ENCODE data around the gene OPCML. TPM values are rescaled to one million over a fixed set of nuclear protein-coding genes. Genes with fewer than 3 reads are reported as not detected.

The OPCML gene
- total and polyA plus RNA-seq, 4 donors: under 0.01 to 1.3 (median 0.88) TPM; not detected in 1

DNA sequence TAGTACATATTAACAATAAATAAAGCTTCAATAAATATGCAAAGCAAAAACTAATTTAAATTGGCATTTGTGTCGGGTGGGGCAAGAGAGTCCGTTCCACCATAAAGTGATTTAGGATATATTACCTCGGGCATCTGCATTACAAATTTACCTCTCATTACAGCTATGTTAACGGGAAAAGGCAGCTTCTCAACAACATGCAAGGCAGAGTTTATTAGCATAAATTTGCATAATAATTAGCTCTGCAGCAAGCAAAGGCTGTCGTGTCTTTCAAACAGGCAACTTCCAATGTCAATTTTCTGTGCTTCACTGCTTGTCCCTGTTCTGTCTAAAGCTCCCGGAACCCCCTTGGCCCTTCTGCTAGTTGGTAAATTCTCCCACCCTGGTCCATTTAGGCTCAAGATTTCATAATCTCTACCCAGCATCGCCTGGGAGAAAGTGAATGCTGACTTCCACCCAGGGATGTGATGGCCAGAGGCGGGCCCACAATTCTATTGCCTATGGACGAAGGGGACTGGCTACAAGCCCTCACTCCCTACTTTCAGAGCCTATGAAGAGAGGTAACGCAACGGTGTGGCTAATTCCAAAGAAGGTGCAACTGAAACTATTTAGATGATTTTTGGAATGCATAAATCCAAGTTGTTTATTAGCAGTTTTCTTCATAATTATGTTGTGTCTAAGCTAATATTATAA is 462.1 kb downstream of the OPCML start:
- Histone ChIP-seq H3K9me3 (ENCODE audit: control insufficient read depth, low read length) (no peaks in the 10 kb centered on the region), H3K27me3 (ENCODE audit: control insufficient read depth in 1 of 2, insufficient read depth in 2 of 2, low read length in 1 of 2) (no peaks in the 10 kb centered on the region), H3K27ac (ENCODE audit: low read depth in 1 of 2, low read length in 2 of 2) (no peak overlapping the region), H3K4me3 (ENCODE audit: low read length in 2 of 2) (no peak overlapping the region), H3K36me3 (ENCODE audit: control insufficient read depth in 1 of 2, insufficient read depth in 2 of 2, low read length in 1 of 2) (no peaks in the 10 kb centered on the region), H3K4me1 (ENCODE audit: control insufficient read depth in 1 of 2, insufficient read depth in 2 of 2, low read length in 2 of 2) (no peaks in the 10 kb centered on the region)
- ATAC-seq (ENCODE audit: low FRiP score) (no peak), DNase-seq (no peak)
- WGBS, 2 donors: 34 to 43% methylated on average over 11 of the region's 11 CpGs
- intact Hi-C loops (cut with DNase I): no loop called here

DNA sequence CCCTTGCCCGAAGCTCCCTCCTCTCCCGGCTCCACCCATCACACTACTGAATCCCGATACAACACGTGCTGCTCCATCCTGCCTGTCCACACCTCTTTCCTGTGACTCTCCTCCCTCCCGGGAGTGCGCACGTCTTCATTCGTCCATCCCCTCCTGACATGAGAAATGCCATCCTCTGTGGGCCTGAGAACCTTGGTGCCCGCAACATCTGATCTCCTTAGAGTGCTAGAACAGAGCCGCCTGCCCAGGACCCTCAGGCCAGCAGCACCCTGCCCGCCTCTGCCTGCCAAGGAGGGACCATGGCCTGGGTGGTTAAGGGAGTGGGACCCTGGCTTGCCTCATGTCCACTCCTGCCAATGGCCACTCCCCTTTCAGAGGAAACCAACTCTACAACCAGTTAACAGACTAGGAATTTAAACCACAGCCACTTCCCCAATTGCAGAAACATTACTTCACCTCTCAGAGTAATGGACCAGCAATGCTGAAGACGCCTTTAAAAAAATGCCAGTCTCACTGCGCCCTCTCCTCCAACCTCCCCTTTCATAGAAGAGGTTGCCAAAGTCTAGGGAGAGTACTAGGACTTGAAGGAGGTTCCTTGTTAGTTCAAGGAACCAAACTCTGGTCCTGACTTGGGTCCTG is 466.3 kb downstream of the OPCML start:
- Histone ChIP-seq H3K9me3 (ENCODE audit: control insufficient read depth, low read length) (no peaks in the 10 kb centered on the region), H3K27ac (ENCODE audit: low read depth in 1 of 2, low read length in 2 of 2) (no peak overlapping the region), H3K36me3 (ENCODE audit: control insufficient read depth in 1 of 2, insufficient read depth in 2 of 2, low read length in 1 of 2) (no peaks in the 10 kb centered on the region), H3K27me3 (ENCODE audit: control insufficient read depth in 1 of 2, insufficient read depth in 2 of 2, low read length in 1 of 2) (no peaks in the 10 kb centered on the region), H3K4me1 (ENCODE audit: control insufficient read depth in 1 of 2, insufficient read depth in 2 of 2, low read length in 2 of 2) (no peaks in the 10 kb centered on the region), H3K4me3 (ENCODE audit: low read length in 2 of 2) (no peak overlapping the region)
- 85 to 91% methylated on average over 13 of the region's 13 CpGs for WGBS, 2 donors
- intact Hi-C loops (cut with DNase I): no loop called here
- DNase-seq: no peak
- ATAC-seq (ENCODE audit: low FRiP score): no peak

DNA sequence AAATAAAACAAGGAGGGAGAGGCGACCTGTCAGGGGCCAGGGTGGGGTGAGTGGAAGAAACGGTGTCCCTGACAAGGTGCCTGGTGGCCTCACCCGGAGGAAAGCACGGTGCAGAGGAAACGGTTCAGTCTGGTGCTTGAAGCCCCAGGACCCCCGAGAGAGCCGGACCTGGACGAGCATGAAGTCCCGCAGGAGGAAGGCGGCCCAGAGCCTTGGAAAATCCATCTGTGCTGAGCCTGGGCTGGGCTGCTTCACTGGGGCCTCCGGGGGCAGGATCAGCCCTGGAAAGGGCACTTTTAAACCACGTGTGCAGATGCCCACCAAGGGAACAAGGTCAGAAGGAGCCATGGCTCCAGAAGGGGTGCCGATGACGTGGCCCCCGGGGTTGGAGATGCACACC is 467.3 kb downstream of the OPCML start:
- ATAC-seq (ENCODE audit: low FRiP score): no peak
- Histone ChIP-seq H3K9me3 (ENCODE audit: control insufficient read depth, low read length) (no peaks in the 10 kb centered on the region), H3K27ac (ENCODE audit: low read depth in 1 of 2, low read length in 2 of 2) (no peak overlapping the region), H3K4me3 (ENCODE audit: low read length in 2 of 2) (peak overlapping the region in 1 of 2 donors; percentile 18), H3K4me1 (ENCODE audit: control insufficient read depth in 1 of 2, insufficient read depth in 2 of 2, low read length in 2 of 2) (no peaks in the 10 kb centered on the region), H3K27me3 (ENCODE audit: control insufficient read depth in 1 of 2, insufficient read depth in 2 of 2, low read length in 1 of 2) (no peaks in the 10 kb centered on the region), H3K36me3 (ENCODE audit: control insufficient read depth in 1 of 2, insufficient read depth in 2 of 2, low read length in 1 of 2) (no peaks in the 10 kb centered on the region)
- DNase-seq: no peak
- 73 to 85% methylated on average over 15 of the region's 15 CpGs for WGBS, 2 donors
- intact Hi-C loops (cut with DNase I): no loop called here

DNA sequence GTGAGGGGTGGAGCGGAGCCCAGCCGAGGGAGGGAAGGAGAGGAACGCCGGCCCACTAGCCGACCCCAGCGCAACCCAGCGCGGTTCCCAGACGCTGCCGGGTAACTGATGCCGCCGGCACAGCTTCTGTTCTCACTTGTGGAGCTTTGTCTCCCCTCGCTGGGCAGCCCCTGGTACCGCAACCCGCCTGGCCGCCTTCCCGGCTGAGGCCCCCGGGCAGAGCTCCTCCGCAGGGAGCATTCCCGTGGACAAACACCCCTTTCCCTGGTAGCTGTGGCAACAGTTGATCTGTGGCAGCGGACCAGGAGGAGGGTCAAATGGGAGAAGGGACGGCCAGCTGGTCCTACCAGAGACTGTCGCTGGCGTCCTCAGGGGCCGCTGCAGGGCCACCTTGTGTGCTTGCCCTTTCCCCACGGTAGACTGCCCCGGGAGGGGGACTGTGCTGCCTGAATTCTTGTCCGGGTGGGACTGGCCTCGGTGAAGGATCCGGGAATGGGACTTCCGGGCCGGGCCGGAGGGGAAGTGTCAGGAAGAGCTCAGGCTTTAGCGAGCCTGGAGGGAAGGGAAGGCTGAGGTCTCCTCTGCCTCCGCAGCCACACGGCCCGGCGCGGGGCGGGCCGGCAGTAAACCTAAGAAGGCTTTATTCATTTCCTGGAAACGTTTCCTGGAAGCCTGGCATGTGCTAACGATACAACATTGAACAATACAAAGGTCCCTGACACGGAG is 468.0 kb downstream of the OPCML start:
- intact Hi-C loops (cut with DNase I): no loop called here
- 2% methylated on average over 34 to 44 of the region's 44 CpGs for WGBS, 2 donors
- DNase-seq (peak; percentile 69 to 89), ATAC-seq (ENCODE audit: low FRiP score) (peak; percentile 70)
- no peaks in the 10 kb centered on the region for H3K27me3 ChIP-seq (ENCODE audit: control insufficient read depth in 1 of 2, insufficient read depth in 2 of 2, low read length in 1 of 2)
- no peaks in the 10 kb centered on the region for H3K36me3 ChIP-seq (ENCODE audit: control insufficient read depth in 1 of 2, insufficient read depth in 2 of 2, low read length in 1 of 2)
- peak overlapping the region; percentile 5 to 18 for H3K4me3 ChIP-seq (ENCODE audit: low read length in 2 of 2)
- H3K27ac ChIP-seq (ENCODE audit: low read depth in 1 of 2, low read length in 2 of 2): no peak overlapping the region
- H3K9me3 ChIP-seq (ENCODE audit: control insufficient read depth, low read length): no peaks in the 10 kb centered on the region
- H3K4me1 ChIP-seq (ENCODE audit: control insufficient read depth in 1 of 2, insufficient read depth in 2 of 2, low read length in 2 of 2): no peaks in the 10 kb centered on the region

- Histone ChIP-seq H3K4me3 (ENCODE audit: low read length in 2 of 2) (no peak overlapping the region), H3K36me3 (ENCODE audit: control insufficient read depth in 1 of 2, insufficient read depth in 2 of 2, low read length in 1 of 2) (no peaks in the 10 kb centered on the region), H3K9me3 (ENCODE audit: control insufficient read depth, low read length) (no peaks in the 10 kb centered on the region), H3K27me3 (ENCODE audit: control insufficient read depth in 1 of 2, insufficient read depth in 2 of 2, low read length in 1 of 2) (no peaks in the 10 kb centered on the region), H3K27ac (ENCODE audit: low read depth in 1 of 2, low read length in 2 of 2) (no peak overlapping the region), H3K4me1 (ENCODE audit: control insufficient read depth in 1 of 2, insufficient read depth in 2 of 2, low read length in 2 of 2) (no peaks in the 10 kb centered on the region)
- no peak for ATAC-seq (ENCODE audit: low FRiP score)
- no peak for DNase-seq
- 55% methylated on average over 8 of the region's 8 CpGs for WGBS, 2 donors
- intact Hi-C loops (cut with DNase I): no loop called here
Observed at GRCh38 chr11:133058501-133058900, 473.8 kb downstream of the OPCML start.

DNA sequence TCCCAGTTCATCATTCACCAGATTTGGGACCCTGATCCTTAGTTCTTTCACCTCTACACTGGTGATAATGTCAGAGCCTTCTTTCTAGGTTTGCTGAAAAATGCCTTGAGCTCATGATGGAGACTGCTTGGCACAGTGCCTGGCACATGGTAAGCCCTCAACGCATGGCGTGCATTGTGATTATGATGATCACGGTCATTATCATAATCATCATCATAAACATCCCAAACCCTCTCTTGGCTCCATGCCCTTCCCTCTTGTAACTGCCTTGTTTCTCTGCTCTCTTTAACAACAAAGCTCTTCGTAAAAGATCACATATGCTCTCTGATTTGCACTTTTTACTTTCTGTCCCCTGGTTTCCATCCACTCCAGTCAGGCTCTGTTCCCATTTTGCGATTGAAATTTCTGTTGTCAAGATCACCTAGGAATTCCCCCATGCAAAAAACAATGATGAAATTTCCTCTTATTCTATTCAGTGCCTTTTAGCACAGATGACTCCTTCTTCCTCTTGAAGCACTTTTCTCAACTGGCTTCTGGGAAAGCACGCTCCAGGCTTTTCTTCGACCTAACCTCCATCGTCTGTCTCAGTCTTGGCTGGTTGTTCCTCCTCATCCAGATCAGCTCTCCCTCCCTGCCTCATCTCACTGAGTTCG is 479.1 kb downstream of the OPCML start:
- intact Hi-C loops (cut with DNase I): no loop called here
- WGBS, 2 donors: 78 to 90% methylated on average over 9 of the region's 9 CpGs

DNA sequence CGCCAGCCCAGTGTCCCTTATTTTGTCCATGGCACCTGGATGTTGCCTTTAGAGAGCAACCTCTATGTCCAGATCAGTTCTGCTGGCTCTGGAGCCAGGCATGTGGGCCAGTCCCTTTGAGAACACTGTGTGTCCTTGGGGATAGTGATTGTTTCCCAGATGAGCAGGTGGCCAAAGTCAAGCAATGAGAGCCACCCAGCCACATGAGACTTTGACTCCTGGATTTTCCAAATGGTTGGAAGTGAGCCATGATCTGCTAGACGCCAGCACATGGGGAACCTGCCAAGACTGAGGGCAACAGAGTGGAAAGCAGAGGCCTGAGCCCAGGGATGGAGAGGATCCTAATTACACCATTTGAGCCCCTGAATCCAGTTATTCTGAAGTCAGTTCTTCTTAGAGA is 479.8 kb downstream of the OPCML start:
- Histone ChIP-seq H3K27ac (ENCODE audit: low read depth in 1 of 2, low read length in 2 of 2) (no peak overlapping the region), H3K36me3 (ENCODE audit: control insufficient read depth in 1 of 2, insufficient read depth in 2 of 2, low read length in 1 of 2) (no peaks in the 10 kb centered on the region), H3K27me3 (ENCODE audit: control insufficient read depth in 1 of 2, insufficient read depth in 2 of 2, low read length in 1 of 2) (no peaks in the 10 kb centered on the region), H3K9me3 (ENCODE audit: control insufficient read depth, low read length) (peaks cover 1% of the 10 kb centered on the region), H3K4me3 (ENCODE audit: low read length in 2 of 2) (no peak overlapping the region), H3K4me1 (ENCODE audit: control insufficient read depth in 1 of 2, insufficient read depth in 2 of 2, low read length in 2 of 2) (no peaks in the 10 kb centered on the region)
- ATAC-seq (ENCODE audit: low FRiP score): no peak
- 45 to 52% methylated on average over 2 of the region's 2 CpGs for WGBS, 2 donors
- DNase-seq: no peak
- intact Hi-C loops (cut with DNase I): no loop called here

More for the DNA sequence above, 479.1 kb downstream of the OPCML start:
- peaks cover 1% of the 10 kb centered on the region for H3K9me3 ChIP-seq (ENCODE audit: control insufficient read depth, low read length)
- ATAC-seq (ENCODE audit: low FRiP score): no peak
- no peaks in the 10 kb centered on the region for H3K4me1 ChIP-seq (ENCODE audit: control insufficient read depth in 1 of 2, insufficient read depth in 2 of 2, low read length in 2 of 2)
- no peak for DNase-seq
- no peak overlapping the region for H3K27ac ChIP-seq (ENCODE audit: low read depth in 1 of 2, low read length in 2 of 2)
- no peaks in the 10 kb centered on the region for H3K36me3 ChIP-seq (ENCODE audit: control insufficient read depth in 1 of 2, insufficient read depth in 2 of 2, low read length in 1 of 2)
- no peaks in the 10 kb centered on the region for H3K27me3 ChIP-seq (ENCODE audit: control insufficient read depth in 1 of 2, insufficient read depth in 2 of 2, low read length in 1 of 2)
- no peak overlapping the region for H3K4me3 ChIP-seq (ENCODE audit: low read length in 2 of 2)

GRCh38 chr11:133049244-133050019 is 482.9 kb downstream of the OPCML start:
- WGBS, 2 donors: 40 to 44% methylated on average over 11 of the region's 11 CpGs

More at GRCh38 chr11:133049244-133050019, 482.9 kb downstream of the OPCML start:
- Histone ChIP-seq H3K4me1 (ENCODE audit: control insufficient read depth in 1 of 2, insufficient read depth in 2 of 2, low read length in 2 of 2) (no peaks in the 10 kb centered on the region), H3K9me3 (ENCODE audit: control insufficient read depth, low read length) (peaks cover 1% of the 10 kb centered on the region), H3K27ac (ENCODE audit: low read depth in 1 of 2, low read length in 2 of 2) (no peak overlapping the region), H3K36me3 (ENCODE audit: control insufficient read depth in 1 of 2, insufficient read depth in 2 of 2, low read length in 1 of 2) (no peaks in the 10 kb centered on the region), H3K27me3 (ENCODE audit: control insufficient read depth in 1 of 2, insufficient read depth in 2 of 2, low read length in 1 of 2) (no peaks in the 10 kb centered on the region), H3K4me3 (ENCODE audit: low read length in 2 of 2) (no peak overlapping the region)
- intact Hi-C loops (cut with DNase I): no loop called here
- DNase-seq (no peak), ATAC-seq (ENCODE audit: low FRiP score) (no peak)
